ENCODE measurements around the gene PTPN20.

The PTPN20 gene

DNA sequence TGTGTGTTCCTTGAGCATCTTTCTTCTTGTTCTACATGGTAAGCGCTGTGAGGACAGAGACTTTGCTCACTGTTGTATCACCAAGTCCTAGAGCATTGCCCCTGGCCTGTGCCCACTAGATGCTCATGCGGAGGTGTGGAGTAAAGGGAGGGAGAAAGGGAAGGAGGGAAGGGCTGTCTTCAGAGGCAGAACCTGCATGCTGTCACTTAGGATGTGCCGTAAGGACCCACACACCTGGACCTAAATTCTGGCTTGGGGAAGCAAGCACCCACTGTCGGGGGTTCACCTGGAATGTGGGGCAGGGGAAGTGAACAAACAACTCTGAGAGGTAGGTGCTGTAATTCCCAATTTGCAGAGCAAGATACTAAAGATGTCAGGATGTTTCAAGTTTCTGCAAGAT is 129.5 kb downstream of the PTPN20 start:
- TF ChIP-seq ZNF565 (CRISPR knock-in tag; conservative IDR thresholded peaks at IDR 0.05; ENCODE audit: low read depth) (no peak), ARNTL (CRISPR knock-in tag; IDR thresholded peaks at IDR 0.05; ENCODE audit: borderline replicate concordance, low read depth) (no peak), ISL1 (CRISPR knock-in tag; IDR thresholded peaks at IDR 0.05) (no peak), PPARA (CRISPR knock-in tag; IDR thresholded peaks at IDR 0.05; ENCODE audit: borderline replicate concordance) (no peak), RARB (CRISPR knock-in tag; IDR thresholded peaks at IDR 0.05) (no peak), ESRRG (CRISPR knock-in tag; IDR thresholded peaks at IDR 0.05) (no peak), ZFP30 (CRISPR knock-in tag; IDR thresholded peaks at IDR 0.05) (no peak), SNAI2 (CRISPR knock-in tag; IDR thresholded peaks at IDR 0.05) (no peak), ZC3H10 (CRISPR knock-in tag; IDR thresholded peaks at IDR 0.05) (no peak), BACH2 (CRISPR knock-in tag; IDR thresholded peaks at IDR 0.05; ENCODE audit: borderline replicate concordance) (no peak), TOX (CRISPR knock-in tag; IDR thresholded peaks at IDR 0.05; ENCODE audit: borderline replicate concordance) (no peak), ZFP3 (CRISPR knock-in tag; IDR thresholded peaks at IDR 0.05) (no peak), ZNF70 (CRISPR knock-in tag; IDR thresholded peaks at IDR 0.05) (no peak), GLIS3 (CRISPR knock-in tag; IDR thresholded peaks at IDR 0.05) (no peak)
- TF ChIP-seq, protein P1, sequence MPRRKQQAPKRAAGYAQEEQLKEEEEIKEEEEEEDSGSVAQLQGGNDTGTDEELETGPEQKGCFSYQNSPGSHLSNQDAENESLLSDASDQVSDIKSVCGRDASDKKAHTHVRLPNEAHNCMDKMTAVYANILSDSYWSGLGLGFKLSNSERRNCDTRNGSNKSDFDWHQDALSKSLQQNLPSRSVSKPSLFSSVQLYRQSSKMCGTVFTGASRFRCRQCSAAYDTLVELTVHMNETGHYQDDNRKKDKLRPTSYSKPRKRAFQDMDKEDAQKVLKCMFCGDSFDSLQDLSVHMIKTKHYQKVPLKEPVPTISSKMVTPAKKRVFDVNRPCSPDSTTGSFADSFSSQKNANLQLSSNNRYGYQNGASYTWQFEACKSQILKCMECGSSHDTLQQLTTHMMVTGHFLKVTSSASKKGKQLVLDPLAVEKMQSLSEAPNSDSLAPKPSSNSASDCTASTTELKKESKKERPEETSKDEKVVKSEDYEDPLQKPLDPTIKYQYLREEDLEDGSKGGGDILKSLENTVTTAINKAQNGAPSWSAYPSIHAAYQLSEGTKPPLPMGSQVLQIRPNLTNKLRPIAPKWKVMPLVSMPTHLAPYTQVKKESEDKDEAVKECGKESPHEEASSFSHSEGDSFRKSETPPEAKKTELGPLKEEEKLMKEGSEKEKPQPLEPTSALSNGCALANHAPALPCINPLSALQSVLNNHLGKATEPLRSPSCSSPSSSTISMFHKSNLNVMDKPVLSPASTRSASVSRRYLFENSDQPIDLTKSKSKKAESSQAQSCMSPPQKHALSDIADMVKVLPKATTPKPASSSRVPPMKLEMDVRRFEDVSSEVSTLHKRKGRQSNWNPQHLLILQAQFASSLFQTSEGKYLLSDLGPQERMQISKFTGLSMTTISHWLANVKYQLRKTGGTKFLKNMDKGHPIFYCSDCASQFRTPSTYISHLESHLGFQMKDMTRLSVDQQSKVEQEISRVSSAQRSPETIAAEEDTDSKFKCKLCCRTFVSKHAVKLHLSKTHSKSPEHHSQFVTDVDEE (CRISPR knock-in tag; IDR thresholded peaks at IDR 0.05), result no peak
- TF ChIP-seq, protein P2, sequence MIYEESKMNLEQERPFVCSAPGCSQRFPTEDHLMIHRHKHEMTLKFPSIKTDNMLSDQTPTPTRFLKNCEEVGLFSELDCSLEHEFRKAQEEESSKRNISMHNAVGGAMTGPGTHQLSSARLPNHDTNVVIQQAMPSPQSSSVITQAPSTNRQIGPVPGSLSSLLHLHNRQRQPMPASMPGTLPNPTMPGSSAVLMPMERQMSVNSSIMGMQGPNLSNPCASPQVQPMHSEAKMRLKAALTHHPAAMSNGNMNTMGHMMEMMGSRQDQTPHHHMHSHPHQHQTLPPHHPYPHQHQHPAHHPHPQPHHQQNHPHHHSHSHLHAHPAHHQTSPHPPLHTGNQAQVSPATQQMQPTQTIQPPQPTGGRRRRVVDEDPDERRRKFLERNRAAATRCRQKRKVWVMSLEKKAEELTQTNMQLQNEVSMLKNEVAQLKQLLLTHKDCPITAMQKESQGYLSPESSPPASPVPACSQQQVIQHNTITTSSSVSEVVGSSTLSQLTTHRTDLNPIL (CRISPR knock-in tag; IDR thresholded peaks at IDR 0.05; ENCODE audit: low read depth), result no peak
- TF ChIP-seq, protein P3, sequence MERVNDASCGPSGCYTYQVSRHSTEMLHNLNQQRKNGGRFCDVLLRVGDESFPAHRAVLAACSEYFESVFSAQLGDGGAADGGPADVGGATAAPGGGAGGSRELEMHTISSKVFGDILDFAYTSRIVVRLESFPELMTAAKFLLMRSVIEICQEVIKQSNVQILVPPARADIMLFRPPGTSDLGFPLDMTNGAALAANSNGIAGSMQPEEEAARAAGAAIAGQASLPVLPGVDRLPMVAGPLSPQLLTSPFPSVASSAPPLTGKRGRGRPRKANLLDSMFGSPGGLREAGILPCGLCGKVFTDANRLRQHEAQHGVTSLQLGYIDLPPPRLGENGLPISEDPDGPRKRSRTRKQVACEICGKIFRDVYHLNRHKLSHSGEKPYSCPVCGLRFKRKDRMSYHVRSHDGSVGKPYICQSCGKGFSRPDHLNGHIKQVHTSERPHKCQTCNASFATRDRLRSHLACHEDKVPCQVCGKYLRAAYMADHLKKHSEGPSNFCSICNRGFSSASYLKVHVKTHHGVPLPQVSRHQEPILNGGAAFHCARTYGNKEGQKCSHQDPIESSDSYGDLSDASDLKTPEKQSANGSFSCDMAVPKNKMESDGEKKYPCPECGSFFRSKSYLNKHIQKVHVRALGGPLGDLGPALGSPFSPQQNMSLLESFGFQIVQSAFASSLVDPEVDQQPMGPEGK (CRISPR knock-in tag; IDR thresholded peaks at IDR 0.05; ENCODE audit: borderline replicate concordance), result no peak
- TF ChIP-seq, protein P4, sequence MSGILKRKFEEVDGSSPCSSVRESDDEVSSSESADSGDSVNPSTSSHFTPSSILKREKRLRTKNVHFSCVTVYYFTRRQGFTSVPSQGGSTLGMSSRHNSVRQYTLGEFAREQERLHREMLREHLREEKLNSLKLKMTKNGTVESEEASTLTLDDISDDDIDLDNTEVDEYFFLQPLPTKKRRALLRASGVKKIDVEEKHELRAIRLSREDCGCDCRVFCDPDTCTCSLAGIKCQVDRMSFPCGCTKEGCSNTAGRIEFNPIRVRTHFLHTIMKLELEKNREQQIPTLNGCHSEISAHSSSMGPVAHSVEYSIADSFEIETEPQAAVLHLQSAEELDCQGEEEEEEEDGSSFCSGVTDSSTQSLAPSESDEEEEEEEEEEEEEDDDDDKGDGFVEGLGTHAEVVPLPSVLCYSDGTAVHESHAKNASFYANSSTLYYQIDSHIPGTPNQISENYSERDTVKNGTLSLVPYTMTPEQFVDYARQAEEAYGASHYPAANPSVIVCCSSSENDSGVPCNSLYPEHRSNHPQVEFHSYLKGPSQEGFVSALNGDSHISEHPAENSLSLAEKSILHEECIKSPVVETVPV (CRISPR knock-in tag; IDR thresholded peaks at IDR 0.05), result no peak

DNA sequence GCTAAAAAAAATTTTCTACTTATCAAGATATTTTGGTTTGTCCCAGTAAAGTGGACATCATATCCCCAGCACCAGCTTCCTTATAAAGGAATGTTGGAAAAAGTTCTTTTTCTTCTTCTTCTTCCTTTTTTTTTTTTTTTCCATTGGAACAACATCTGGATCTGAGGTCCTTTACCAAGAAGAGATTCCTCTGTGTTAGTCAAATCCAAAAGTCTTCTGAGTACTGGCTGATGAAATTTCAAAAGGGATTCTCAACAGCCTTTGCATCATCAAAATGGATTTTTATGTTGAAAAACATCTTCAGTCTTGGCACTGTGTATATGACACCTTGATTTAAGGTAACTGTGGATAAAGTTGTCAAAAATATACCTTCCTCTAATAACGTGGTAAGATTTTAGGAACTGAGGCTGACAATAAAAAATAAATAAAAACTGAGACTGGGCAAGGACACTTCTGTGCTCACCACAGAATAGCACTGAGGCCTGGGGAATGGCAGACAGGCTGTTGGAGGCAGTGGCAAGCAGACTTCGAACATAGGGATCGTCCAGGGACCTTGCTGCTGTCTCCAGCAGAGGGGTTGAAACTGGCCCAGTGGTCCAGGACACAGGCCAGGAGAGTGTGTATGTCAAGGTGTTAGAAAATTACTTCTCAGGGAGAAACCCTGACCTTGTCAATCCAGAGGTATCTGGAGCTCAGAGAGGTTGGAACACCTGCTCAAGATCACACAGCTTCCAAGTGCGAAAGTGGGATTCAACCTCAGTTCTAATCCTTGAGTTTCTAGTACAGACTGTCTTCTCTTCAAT is 130.4 kb downstream of the PTPN20 start:
- no peak for TF ChIP-seq ZC3H10 (CRISPR knock-in tag; IDR thresholded peaks at IDR 0.05)
- TF ChIP-seq TOX (CRISPR knock-in tag; IDR thresholded peaks at IDR 0.05; ENCODE audit: borderline replicate concordance), result no peak
- no peak for TF ChIP-seq ZFP30 (CRISPR knock-in tag; IDR thresholded peaks at IDR 0.05)
- TF ChIP-seq ARNTL (CRISPR knock-in tag; IDR thresholded peaks at IDR 0.05; ENCODE audit: borderline replicate concordance, low read depth), result no peak
- no peak for TF ChIP-seq GLIS3 (CRISPR knock-in tag; IDR thresholded peaks at IDR 0.05)
- no peak for TF ChIP-seq ZNF70 (CRISPR knock-in tag; IDR thresholded peaks at IDR 0.05)
- no peak for TF ChIP-seq RARB (CRISPR knock-in tag; IDR thresholded peaks at IDR 0.05)
- TF ChIP-seq, protein P4 (CRISPR knock-in tag; IDR thresholded peaks at IDR 0.05), result no peak
- TF ChIP-seq, protein P5, sequence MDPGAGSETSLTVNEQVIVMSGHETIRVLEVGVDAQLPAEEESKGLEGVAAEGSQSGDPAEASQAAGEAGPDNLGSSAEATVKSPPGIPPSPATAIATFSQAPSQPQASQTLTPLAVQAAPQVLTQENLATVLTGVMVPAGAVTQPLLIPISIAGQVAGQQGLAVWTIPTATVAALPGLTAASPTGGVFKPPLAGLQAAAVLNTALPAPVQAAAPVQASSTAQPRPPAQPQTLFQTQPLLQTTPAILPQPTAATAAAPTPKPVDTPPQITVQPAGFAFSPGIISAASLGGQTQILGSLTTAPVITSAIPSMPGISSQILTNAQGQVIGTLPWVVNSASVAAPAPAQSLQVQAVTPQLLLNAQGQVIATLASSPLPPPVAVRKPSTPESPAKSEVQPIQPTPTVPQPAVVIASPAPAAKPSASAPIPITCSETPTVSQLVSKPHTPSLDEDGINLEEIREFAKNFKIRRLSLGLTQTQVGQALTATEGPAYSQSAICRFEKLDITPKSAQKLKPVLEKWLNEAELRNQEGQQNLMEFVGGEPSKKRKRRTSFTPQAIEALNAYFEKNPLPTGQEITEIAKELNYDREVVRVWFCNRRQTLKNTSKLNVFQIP (CRISPR knock-in tag; IDR thresholded peaks at IDR 0.05; ENCODE audit: borderline replicate concordance, low read depth), result no peak
- TF ChIP-seq, protein P3 (CRISPR knock-in tag; IDR thresholded peaks at IDR 0.05; ENCODE audit: borderline replicate concordance), result no peak
- TF ChIP-seq OSR1 (CRISPR knock-in tag; IDR thresholded peaks at IDR 0.05), result no peak
- no peak for TF ChIP-seq ESRRG (CRISPR knock-in tag; IDR thresholded peaks at IDR 0.05)
- TF ChIP-seq ZNF8 (CRISPR knock-in tag; IDR thresholded peaks at IDR 0.05), result no peak
- ATAC-seq, result no peak

More for the DNA sequence above, 129.5 kb downstream of the PTPN20 start:
- ATAC-seq, result no peak

Measured in SK-N-SH treated with all-trans-retinoic acid at 6 μM for 48 hours (cell line).